GM21737 (cell line): ENCODE measurements around the gene CHPF2.

Experiments
- ATAC-seq: cut with Tn5 transposase; IDR thresholded peaks from one replicate; pipeline ENCODE4 v1.9.1; 2021; ENCODE audit warnings: mild to moderate bottlenecking, moderate library complexity; ENCODE audit not compliant: unreplicated experiment

The CHPF2 gene

DNA sequence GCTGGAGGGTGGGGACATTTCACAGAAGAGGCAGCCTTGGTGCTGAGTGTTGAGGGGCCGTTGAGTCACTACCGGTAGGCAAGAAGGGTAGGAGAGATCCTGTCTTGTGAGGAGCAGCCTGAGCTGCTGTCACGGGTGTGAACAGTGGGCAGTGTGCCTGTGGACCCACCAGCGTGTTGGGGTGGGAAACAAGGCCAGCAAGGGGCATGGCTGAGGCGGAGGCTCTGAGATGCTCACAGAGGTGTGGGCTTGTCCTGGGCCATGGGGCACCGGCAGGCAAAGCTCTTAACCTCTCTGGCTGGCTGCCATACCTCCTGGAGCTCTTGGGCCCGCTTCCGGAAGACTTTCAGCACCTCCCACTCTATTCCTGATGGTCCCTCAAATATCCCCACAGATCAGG, 49.8 kb downstream of the CHPF2 start:
- ATAC-seq: no peak

- no peak for ATAC-seq
Observed at GRCh38 chr7:151283302-151283701, 51.0 kb downstream of the CHPF2 start.

- ATAC-seq: no peak
Observed at GRCh38 chr7:151286148-151286547, 53.9 kb downstream of the CHPF2 start.
